RCC 7860 (cell line): Measurements from ENCODE around the gene SLX1A.
"Not testable (repeated sequence)": the region's sequence is repeated elsewhere in the genome, so short reads cannot be mapped to it uniquely, and the experiment has no call there.

ENCODE experiments used
- DNase-seq: peaks from one replicate; pipeline ENCODE4 v3.0.0-alpha.2; 2015; ENCODE audit warnings: low spot score
- FAIRE-seq: peaks from 2 replicates; lab custom pipeline; 2012; peaks lifted over from hg19 to GRCh38; lab: Jason Lieb, UNC

SLX1A gene

GRCh38 chr16:30211414-30211813 is 17.7 kb downstream of the SLX1A start:
- not testable (repeated sequence) for DNase-seq, FAIRE-seq

GRCh38 chr16:30217082-30217481 is 23.4 kb downstream of the SLX1A start:
- DNase-seq, FAIRE-seq: not testable (repeated sequence)
